ENCODE measurements around the gene CENPI.
"Not testable (repeated sequence)": the region's sequence is repeated elsewhere in the genome, so short reads cannot be mapped to it uniquely, and the experiment has no call there.

GRCh38 chrX:101056551-101056950 is 41.5 kb upstream of the CENPI start:
- not testable (repeated sequence) for TF ChIP-seq SIN3A (IDR thresholded peaks at IDR 0.05; ENCODE audit: low read depth, low read length); RCOR1 (conservative IDR thresholded peaks at IDR 0.05; ENCODE audit: low read depth, low read length); USF1 (IDR thresholded peaks at IDR 0.05; ENCODE audit: borderline replicate concordance, extremely low read length, insufficient read depth, low read depth, low read length)

Data from GM12878 (cell line).